ENCODE measurements around the gene SYCN.

SYCN gene

GRCh38 chr19:39175564-39175963 is 28.5 kb downstream of the SYCN start:
- no peak for TF ChIP-seq CTCF (IDR thresholded peaks at IDR 0.05; ENCODE audit: low read length, missing control alignments)
- DNase-seq (ENCODE audit: low read depth): no peak
- no peak overlapping the region for H3K4me3 ChIP-seq (replicated peaks; ENCODE audit: low read depth, low read length)

- no peak for TF ChIP-seq CTCF (IDR thresholded peaks at IDR 0.05; ENCODE audit: low read length, missing control alignments)
These were observed 29.2 kb downstream of the SYCN start for GRCh38 chr19:39174558-39175544.

GRCh38 chr19:39174142-39174541 is 29.9 kb downstream of the SYCN start:
- DNase-seq (ENCODE audit: low read depth): no peak
- no peak overlapping the region for H3K4me3 ChIP-seq (replicated peaks; ENCODE audit: low read depth, low read length)
- TF ChIP-seq CTCF (IDR thresholded peaks at IDR 0.05; ENCODE audit: low read length, missing control alignments): no peak

More at GRCh38 chr19:39174558-39175544, 29.2 kb downstream of the SYCN start:
- no peak for DNase-seq (ENCODE audit: low read depth)
- H3K4me3 ChIP-seq (replicated peaks; ENCODE audit: low read depth, low read length): no peak overlapping the region

- TF ChIP-seq CTCF (IDR thresholded peaks at IDR 0.05; ENCODE audit: low read length, missing control alignments): no peak
- no peak overlapping the region for H3K4me3 ChIP-seq (replicated peaks; ENCODE audit: low read depth, low read length)
- DNase-seq (ENCODE audit: low read depth): no peak
These were observed 30.5 kb downstream of the SYCN start for GRCh38 chr19:39173502-39173991.

- no peak overlapping the region for H3K4me3 ChIP-seq (replicated peaks; ENCODE audit: low read depth, low read length)
- DNase-seq (ENCODE audit: low read depth): no peak
- no peak for TF ChIP-seq CTCF (IDR thresholded peaks at IDR 0.05; ENCODE audit: low read length, missing control alignments)
These were observed 31.2 kb downstream of the SYCN start for GRCh38 chr19:39172700-39173501.

GRCh38 chr19:39171479-39172465 is 32.3 kb downstream of the SYCN start:
- H3K4me3 ChIP-seq (replicated peaks; ENCODE audit: low read depth, low read length): no peak overlapping the region
- no peak for TF ChIP-seq CTCF (IDR thresholded peaks at IDR 0.05; ENCODE audit: low read length, missing control alignments)
- DNase-seq (ENCODE audit: low read depth): no peak
